ENCODE measurements around the gene TKT. TPM values are rescaled to one million over a fixed set of nuclear protein-coding genes. Genes with fewer than 3 reads are reported as not detected.

TKT gene
- total RNA-seq, 4 donors from 2014 or later = 18.5 to 41.3 (median 23.8) TPM

- peaks cover 6 to 13% of the 10 kb centered on the region in 2 donors for H3K4me1 ChIP-seq
- H3K9me3 ChIP-seq = no peaks in the 10 kb centered on the region
- DNase-seq (peak in 1 of 2 donors; percentile 52), ATAC-seq (peak; percentile 61 to 70)
- no peaks in the 10 kb centered on the region for H3K36me3 ChIP-seq
- H3K4me3 ChIP-seq = no peak overlapping the region
- intact Hi-C loops (cut with DNase I; ENCODE audit: low total_unique reads) = no loop called here
- H3K27me3 ChIP-seq = no peaks in the 10 kb centered on the region
- H3K27ac ChIP-seq = peak overlapping the region in 3 of 4 donors; percentile 2 to 10 (median 8)
- TF ChIP-seq POLR2A (IDR thresholded peaks at IDR 0.05) (no peak), CTCF (IDR thresholded peaks at IDR 0.05 in 4 of 5, conservative IDR thresholded peaks at IDR 0.05 in 1 of 5) (no peak)
- in situ Hi-C loops (cut with MboI; ENCODE audit: low sequenced_read_pairs in 4 of 4) = no loop called here
Measured at GRCh38 chr3:53264718-53265117, 8.9 kb upstream of the TKT start.

GRCh38 chr3:53263907-53264306 lies 8.1 kb upstream of the TKT start:
- in situ Hi-C loops (cut with MboI; ENCODE audit: low sequenced_read_pairs in 4 of 4) (no loop called here), intact Hi-C loops (cut with DNase I; ENCODE audit: low total_unique reads) (no loop called here)
- Histone ChIP-seq H3K4me1 (peaks cover 12 to 15% of the 10 kb centered on the region in 2 donors), H3K27ac (no peak overlapping the region), H3K27me3 (no peaks in the 10 kb centered on the region), H3K36me3 (no peaks in the 10 kb centered on the region), H3K4me3 (no peak overlapping the region), H3K9me3 (no peaks in the 10 kb centered on the region)
- no peak for ATAC-seq
- no peak for TF ChIP-seq CTCF (IDR thresholded peaks at IDR 0.05 in 4 of 5, conservative IDR thresholded peaks at IDR 0.05 in 1 of 5)
- no peak for TF ChIP-seq POLR2A (IDR thresholded peaks at IDR 0.05)
- no peak for DNase-seq

GRCh38 chr3:53261712-53262111 lies 5.9 kb upstream of the TKT start:
- Histone ChIP-seq H3K4me3 (no peak overlapping the region), H3K27ac (no peak overlapping the region)
- ATAC-seq = no peak

GRCh38 chr3:53260286-53260785 lies 4.5 kb upstream of the TKT start:
- Histone ChIP-seq H3K27me3 (no peaks in the 10 kb centered on the region), H3K4me3 (no peak overlapping the region), H3K9me3 (no peaks in the 10 kb centered on the region), H3K4me1 (peaks cover 15% of the 10 kb centered on the region in 2 donors), H3K36me3 (no peaks in the 10 kb centered on the region), H3K27ac (peak overlapping the region in 3 of 4 donors; percentile 36 to 42 (median 40))
- DNase-seq (no peak), ATAC-seq (no peak)
- in situ Hi-C loops (cut with MboI; ENCODE audit: low sequenced_read_pairs in 4 of 4) = no loop called here
- TF ChIP-seq POLR2A (IDR thresholded peaks at IDR 0.05) = no peak
- TF ChIP-seq CTCF (IDR thresholded peaks at IDR 0.05 in 4 of 5, conservative IDR thresholded peaks at IDR 0.05 in 1 of 5) = no peak
- intact Hi-C loops (cut with DNase I; ENCODE audit: low total_unique reads) = no loop called here

More at GRCh38 chr3:53261712-53262111, 5.9 kb upstream of the TKT start:
- Histone ChIP-seq H3K9me3 (no peaks in the 10 kb centered on the region), H3K27me3 (no peaks in the 10 kb centered on the region), H3K36me3 (no peaks in the 10 kb centered on the region), H3K4me1 (peaks cover 12 to 15% of the 10 kb centered on the region in 2 donors)
- no peak for DNase-seq
- intact Hi-C loops (cut with DNase I; ENCODE audit: low total_unique reads) = no loop called here
- TF ChIP-seq CTCF (IDR thresholded peaks at IDR 0.05 in 4 of 5, conservative IDR thresholded peaks at IDR 0.05 in 1 of 5) (no peak), POLR2A (IDR thresholded peaks at IDR 0.05) (no peak)
- in situ Hi-C loops (cut with MboI; ENCODE audit: low sequenced_read_pairs in 4 of 4) = no loop called here
